ENCODE measurements around the gene UBE2L6.

GRCh38 chr11:57544566-57544965 is 22.9 kb downstream of the UBE2L6 start:
- TF ChIP-seq CTCF (IDR thresholded peaks at IDR 0.05) (no peak), POLR2A (IDR thresholded peaks at IDR 0.05) (no peak)

Data from testis (tissue), 2 donors.